Esophagus squamous epithelium (tissue), 4 donors: ENCODE results near the gene NMBR.

Source experiments
- POLR2A ChIP-seq, 4 donors: fragments of 450-650 bp; IDR thresholded peaks; one replicate each; pipeline ENCODE4 v1.6.1; 2017; ENCODE audit warnings: antibody characterized with exemption in 4 of 4, mild to moderate bottlenecking in 4 of 4, moderate library complexity in 3 of 4
- TF ChIP-seq, protein P1 (sequence below), 6 experiments: fragments of 450-650 bp in 4 of 6; fragments of 200-600 bp in 2 of 6; sonication (generic) in 2 of 6; IDR thresholded peaks; one replicate each; pipeline ENCODE4 v1.5.1; 2016 to 2019; ENCODE audit warnings: antibody characterized with exemption in 6 of 6, mild to moderate bottlenecking in 4 of 6, moderate library complexity in 4 of 6

DNA sequence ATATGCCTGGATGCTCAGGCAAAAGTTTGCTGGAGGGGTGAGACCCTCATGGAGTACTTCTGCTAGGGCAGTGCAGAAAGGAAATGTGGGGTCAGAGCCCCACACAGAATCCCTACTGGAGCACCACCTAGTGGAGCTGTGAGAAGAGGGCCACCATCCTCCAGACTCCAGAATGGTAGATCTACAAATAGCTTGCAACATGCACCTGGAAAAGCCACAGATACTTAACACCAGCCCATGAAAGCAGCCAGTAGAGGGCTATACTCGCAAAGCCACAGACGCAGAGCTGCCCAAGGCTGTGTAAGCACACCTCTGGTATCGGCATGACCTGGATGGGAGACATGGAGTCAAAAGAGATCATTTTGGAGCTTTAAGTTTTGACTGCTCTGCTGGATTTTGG is 74.9 kb downstream of the NMBR start:
- TF ChIP-seq, protein P1, sequence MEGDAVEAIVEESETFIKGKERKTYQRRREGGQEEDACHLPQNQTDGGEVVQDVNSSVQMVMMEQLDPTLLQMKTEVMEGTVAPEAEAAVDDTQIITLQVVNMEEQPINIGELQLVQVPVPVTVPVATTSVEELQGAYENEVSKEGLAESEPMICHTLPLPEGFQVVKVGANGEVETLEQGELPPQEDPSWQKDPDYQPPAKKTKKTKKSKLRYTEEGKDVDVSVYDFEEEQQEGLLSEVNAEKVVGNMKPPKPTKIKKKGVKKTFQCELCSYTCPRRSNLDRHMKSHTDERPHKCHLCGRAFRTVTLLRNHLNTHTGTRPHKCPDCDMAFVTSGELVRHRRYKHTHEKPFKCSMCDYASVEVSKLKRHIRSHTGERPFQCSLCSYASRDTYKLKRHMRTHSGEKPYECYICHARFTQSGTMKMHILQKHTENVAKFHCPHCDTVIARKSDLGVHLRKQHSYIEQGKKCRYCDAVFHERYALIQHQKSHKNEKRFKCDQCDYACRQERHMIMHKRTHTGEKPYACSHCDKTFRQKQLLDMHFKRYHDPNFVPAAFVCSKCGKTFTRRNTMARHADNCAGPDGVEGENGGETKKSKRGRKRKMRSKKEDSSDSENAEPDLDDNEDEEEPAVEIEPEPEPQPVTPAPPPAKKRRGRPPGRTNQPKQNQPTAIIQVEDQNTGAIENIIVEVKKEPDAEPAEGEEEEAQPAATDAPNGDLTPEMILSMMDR (IDR thresholded peaks at IDR 0.05) = no peak
- no peak for TF ChIP-seq POLR2A (IDR thresholded peaks at IDR 0.05)
